Subcutaneous adipose tissue (tissue), 4 donors: Measurements from ENCODE around the gene UBE2Q2. TPM values are rescaled to one million over a fixed set of nuclear protein-coding genes. Genes with fewer than 3 reads are reported as not detected.

ENCODE experiments used
- total RNA-seq, 4 donors: library from RNA; depleted of rRNA; stranded (reverse); fragments of >200 nt; gene quantifications; one replicate each; pipeline ENCODE4 v1.1.0, GENCODE V29; 2016
- TF ChIP-seq, protein P1 (sequence below): fragments of 450-650 bp; IDR thresholded peaks from one replicate; pipeline ENCODE4 v1.5.1; 2016; ENCODE audit warnings: low read depth, mild to moderate bottlenecking, control low read depth, antibody characterized with exemption, moderate library complexity

The UBE2Q2 gene
- 10 to 100 TPM; 40.5 to 67.7 (median 51.8) TPM for total RNA-seq

DNA sequence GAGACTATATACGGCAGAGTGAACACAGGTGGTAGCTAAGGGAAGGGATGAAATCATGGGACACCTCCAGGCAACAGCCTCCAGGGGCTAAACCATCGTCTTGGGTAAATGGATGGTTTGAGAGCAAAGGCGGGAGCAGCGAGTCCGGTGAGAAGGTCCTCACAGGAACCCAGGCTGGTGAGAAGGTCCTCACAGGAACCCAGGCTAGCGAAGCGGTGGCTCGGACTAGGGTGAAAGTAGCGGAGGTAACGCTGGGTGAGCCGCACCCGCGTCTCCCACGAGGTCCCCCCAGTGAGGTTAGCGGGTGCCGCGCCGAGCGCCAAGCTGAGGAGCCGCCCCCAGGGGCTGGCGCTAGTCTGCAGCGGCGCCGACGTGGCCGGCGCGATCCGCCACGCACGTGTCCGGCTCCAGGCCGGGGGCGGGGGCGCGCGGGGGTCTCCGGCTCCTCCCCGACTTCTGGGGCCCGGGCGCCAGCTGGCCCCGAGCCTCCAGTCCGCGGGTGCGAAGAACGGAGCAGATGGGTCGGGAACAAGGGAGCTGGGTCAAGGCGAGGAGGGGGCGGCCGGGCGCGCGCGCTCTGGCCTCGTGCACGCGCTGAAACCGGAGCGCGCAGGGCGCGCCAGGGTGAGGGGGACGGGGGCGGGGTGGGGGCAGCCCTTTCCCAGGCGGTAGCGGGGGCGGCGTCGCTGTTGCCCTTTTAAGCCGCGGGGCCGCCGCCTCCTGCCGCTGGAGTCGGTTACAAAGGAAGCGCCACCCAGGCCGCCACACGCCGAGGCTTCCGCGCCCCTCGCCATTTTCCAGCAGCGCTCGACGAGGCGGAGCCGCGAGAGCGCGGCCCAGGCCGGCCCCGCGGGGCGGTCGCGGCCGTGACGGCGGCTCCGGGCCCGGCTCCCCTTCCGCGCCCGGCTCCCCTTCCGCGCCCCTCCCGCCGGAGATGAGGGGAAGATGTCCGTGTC, at the start of gene UBE2Q2:
TSS of gene UBE2Q2 (plus strand) at position 726 of the 956 bp plus-strand sequence. CDS start at position 946, 220 bp downstream.
- TF ChIP-seq, protein P1, sequence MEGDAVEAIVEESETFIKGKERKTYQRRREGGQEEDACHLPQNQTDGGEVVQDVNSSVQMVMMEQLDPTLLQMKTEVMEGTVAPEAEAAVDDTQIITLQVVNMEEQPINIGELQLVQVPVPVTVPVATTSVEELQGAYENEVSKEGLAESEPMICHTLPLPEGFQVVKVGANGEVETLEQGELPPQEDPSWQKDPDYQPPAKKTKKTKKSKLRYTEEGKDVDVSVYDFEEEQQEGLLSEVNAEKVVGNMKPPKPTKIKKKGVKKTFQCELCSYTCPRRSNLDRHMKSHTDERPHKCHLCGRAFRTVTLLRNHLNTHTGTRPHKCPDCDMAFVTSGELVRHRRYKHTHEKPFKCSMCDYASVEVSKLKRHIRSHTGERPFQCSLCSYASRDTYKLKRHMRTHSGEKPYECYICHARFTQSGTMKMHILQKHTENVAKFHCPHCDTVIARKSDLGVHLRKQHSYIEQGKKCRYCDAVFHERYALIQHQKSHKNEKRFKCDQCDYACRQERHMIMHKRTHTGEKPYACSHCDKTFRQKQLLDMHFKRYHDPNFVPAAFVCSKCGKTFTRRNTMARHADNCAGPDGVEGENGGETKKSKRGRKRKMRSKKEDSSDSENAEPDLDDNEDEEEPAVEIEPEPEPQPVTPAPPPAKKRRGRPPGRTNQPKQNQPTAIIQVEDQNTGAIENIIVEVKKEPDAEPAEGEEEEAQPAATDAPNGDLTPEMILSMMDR, result no peak

DNA sequence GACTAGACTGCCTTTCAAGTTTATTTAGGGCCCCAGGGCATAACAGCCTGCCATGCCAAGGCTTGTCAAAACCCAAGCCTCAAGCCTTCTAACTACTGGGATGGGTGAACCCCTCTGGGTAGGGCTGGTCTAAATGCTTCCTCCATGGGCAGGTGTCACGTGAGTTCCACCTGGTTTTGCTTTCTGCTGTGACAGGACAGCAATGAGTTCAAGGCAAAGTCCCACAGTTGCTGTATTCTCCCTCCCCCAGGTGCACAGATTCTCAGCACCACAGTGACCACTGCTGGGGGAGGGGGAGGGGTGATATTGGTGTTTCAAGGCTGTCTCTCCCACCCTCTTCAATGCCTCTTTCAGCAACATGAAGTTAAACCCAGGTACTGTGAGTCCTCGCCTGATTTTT, 46.9 kb upstream of the UBE2Q2 start:
- TF ChIP-seq, protein P1, result no peak

DNA sequence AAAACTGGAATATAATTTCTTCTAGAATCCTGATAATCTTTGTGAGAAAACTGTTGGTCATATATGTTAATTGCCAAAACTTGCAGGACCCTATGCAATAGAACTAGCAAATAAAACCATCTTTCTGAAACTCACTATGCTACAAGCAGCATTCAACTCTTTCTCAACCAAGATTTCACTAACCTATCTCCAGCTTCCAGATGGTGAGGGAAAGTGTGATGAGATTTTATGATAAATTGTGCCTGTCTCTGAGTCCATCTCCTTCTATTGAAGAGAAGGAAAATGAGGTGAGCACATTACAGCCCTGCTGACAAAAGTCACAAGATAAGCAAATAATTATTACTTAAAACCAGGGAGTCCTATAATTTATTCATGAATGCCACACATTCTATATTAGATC, 44.1 kb upstream of the UBE2Q2 start:
- TF ChIP-seq, protein P1, result no peak

DNA sequence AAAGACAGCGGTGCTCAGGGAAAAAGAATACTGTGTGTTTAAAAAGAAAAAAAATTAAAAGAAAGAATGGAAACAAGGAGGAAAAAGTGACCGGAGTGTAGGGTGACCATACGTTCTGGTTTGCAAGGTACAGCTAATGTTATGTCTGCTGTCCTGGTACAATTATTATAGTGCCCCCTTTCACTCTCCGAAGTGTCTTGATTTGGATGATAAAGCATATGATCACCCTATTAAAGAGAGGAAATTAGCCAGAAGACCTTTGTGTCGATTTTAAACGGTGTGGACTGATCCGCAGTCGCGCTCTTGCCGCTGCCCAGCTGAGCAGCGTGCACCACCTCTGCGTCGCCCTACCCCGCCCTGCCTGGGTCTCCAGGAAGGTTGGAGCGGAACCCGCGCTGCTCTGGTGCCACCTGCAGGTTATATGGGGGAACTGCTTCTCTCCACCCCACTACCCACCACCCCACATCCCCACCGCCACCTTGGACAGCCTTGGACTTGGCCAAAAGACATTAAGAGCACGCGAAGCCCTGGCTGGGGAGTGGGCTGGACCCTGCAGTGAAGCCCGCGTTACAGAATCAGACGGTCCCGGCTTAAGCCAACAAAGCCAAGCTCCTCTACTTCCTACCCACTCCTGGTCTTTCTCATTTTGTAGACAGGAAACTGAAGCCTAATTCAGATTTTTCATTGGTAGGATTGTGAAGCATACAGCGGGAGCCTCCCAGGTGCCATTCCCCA, 41.2 kb upstream of the UBE2Q2 start:
- TF ChIP-seq, protein P1, result no peak

DNA sequence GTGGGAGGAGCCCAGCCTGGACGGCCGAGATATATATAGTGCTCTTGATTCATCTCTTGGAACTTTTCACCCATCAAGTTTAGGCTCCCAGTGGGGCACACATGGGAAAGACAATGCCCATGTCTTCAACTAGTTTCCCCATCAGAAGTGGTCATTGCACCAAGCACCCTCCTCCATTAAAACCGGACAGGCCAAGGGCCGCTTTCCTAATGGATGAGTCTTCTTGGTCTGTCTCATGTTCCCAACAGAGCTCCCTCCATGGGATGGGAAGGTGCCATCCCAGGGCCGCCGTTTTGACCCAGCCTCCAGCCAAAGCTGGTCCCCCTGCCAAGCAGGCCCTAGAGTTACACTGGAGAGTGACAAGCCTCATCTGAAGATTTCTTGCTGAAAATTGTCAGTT, 34.7 kb upstream of the UBE2Q2 start:
- TF ChIP-seq, protein P1, result no peak

DNA sequence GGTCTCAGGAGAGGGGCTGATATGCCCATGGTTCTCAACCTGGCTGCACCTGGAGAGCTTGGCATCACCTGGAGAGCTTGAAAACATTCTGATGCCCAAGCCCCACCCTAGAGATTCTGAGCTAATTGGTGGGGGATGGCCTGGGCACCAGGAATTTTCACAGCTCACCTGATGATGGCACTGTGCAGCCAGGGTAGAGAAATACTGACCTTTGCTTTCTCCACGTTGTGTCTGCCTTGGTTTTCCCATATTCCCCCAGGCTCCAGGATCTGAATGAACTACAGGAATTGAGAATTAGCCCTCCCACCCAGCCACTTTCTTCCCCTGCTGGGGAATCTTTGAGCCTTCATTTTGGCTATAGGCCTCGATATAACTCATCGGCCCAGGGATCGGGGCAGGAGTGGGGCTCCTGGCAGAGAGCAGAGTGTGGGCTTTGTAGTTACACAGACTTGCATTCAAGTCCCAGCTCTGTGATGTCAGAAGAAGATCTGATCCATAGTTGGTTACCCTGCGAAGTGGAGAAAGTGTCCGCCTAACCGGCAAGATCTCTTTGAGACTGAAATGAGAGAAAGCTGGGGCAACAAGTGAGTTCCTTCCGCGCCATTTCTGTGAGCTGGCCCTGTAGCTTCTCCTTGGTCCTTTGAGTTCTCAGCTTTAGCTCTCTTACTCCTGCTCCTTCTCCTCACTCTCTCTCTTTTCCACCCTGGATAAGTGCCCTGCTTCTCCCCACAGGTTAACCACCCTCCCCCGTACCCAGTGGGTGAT, 33.1 kb upstream of the UBE2Q2 start:
- TF ChIP-seq, protein P1, result no peak
